Fibroblast of gingiva (primary cell): ENCODE results near the gene MAGEF1.

Source experiments
- DNase-seq: peaks from one replicate; pipeline ENCODE4 v3.0.0-alpha.2; 2011; ENCODE audit warnings: low read depth

Gene MAGEF1

DNA sequence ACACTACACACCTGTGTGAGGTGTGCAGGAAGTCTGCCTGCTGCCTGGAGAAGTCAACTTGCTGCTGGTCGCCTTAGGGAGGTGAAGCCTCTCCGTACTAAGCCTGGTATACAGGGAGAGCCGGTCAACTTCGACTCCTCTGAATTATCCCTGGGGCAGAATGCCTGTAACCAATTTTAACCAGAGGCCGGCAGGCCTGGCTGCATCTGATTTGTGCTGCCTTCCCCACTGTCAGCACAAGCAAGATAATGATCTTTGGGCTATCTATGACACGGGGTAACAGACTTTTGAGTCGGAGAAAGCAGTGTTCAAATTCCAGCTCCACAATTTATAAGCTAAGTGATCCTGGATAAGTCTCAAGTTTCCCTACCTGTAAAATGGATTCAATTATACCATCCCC, 42.3 kb downstream of the MAGEF1 start:
- DNase-seq = no peak

DNA sequence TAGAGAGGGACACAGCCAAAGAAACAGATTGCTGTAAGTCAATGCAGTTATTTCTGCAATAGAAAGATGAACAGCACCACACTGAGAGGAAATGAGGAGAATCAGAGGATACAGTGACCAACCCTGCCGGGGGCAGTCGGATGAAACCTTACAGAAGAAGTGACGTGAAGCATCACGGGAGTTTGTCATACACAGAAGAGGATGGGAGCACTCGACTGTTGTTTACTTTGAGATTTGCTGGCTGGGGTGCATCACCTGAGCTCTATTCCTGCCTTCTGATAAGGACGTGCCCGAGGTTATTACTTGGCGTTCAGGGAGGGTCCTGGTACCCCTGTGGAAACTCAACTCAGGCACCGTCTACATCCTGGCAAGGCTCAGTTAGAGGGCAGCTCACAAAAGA, 45.4 kb downstream of the MAGEF1 start:
- DNase-seq = no peak

DNA sequence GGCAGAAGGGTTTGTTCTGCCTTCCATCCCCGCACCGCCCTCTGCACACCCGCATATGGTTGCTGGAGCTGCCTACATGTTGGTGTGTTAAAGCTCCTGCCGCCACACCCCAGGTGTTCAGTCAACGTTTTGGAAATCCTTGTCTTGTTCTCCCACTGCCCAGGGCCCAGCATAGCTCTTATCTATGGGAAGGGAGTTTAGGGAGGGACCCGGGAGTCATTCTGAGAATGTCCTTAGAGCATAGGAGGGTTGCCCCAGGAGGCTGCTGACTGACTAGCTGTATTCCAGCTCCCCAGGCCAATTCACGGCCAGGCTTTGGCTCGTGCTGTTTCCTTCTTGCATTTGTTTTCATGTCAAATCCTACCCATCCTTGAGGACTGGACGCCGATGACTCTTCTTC, 46.8 kb downstream of the MAGEF1 start:
- DNase-seq = no peak

DNA sequence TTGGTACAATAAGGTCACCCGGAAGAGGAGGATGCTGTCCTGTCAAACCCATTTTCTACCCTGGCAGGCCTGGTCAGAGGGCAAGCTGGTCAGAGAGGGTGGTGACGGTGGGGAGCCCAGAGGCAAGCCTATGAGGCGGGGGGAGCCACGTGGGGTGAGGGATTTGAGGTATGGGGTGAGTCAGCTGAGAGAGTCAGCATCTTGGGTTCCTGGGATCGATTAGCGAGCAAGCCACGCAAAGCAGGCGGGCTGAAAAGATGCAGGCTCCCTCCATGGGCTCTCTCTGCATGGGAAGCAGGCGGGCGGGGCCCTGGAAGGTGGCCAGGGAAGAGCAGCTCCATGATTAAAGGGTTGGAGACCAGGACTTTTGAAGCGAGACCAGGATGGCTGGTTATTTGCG, 48.1 kb downstream of the MAGEF1 start:
- DNase-seq = no peak

DNA sequence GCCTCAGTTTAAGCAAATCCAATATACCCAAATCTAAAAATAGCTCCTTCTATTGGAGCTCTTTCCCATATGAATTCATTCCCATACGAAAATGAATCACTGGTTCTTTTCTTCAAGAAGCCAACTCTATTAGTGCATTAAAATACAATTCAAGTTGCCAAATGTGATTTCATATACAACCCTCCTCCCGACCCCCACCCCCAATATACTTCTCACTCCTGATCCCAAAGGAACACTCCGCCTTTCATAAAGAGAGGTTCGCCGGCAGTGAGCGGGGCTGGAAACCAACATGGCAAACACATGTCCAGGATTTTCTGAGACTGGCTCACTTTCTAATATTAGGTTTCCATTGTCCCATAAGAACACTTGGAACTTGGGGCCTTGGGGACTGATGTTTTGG, 48.5 kb downstream of the MAGEF1 start:
- no peak for DNase-seq

DNA sequence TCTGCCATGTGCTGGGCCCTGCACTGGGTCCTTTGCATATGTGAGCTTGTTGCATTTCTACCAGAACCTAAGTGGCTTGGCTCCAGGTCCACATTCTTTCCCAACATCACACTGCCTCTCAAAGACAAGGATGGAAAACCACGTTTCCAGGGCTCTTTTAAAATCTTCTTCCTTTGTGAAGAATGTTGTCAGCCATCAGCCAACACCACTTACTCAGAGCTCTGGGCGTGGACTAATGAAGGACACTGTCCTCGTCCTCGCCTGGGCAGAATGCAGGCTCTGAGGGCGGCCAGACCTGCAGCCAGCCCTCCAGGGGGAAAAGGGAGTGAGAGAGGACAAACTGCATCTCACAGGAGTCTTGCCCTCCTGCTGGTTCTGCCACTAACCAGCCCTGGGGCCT, 49.7 kb downstream of the MAGEF1 start:
- no peak for DNase-seq

DNA sequence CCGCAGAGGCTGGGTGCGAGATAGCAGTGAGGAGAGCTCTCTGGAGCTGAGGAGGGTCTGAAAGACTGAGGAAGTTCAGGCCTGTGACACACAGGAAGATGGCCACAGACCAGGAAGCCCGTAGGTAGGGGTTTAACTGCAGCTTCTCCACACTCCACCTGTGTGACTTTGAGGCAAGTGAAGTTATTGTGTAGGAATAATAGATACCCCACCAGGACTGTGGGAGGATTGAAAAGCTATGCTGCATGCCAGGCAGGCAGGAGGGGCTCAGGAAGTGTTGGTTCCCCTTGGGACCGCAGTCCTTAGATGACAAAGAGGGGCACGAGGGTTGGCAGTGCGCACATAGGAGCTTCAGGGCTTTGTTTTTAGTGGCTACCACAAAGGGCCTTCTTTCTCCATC, 50.9 kb downstream of the MAGEF1 start:
- no peak for DNase-seq
